ENCODE data around the gene FAM25G. TPM values are rescaled to one million over a fixed set of nuclear protein-coding genes. Genes with fewer than 3 reads are reported as not detected.

FAM25G gene
- not detected in 2 replicates for total RNA-seq

DNA sequence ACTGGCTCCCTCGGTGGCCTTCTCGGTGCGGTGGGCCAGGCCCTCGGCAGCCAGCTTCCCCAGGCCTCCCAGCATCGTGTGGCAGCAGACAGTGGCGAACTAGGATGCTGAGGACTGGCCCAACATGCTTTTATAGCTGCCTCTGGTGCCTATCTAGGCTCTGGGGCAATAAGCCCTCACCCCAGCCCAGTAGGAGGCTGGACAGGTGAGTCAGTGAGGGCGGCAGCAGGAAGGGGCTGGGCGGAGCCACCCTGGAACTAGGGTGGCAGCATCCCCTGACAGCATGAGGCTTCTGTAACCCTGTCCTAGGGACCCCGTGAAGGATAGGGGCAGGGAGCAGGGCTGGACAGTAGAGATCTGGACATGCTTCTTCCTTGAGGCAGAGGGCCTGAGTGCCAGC, at the start of gene FAM25G:
Gene FAM25G (minus strand): TSS at position 101 of the 400 bp plus-strand sequence. CDS start 26 bp downstream, at position 75.

DNA sequence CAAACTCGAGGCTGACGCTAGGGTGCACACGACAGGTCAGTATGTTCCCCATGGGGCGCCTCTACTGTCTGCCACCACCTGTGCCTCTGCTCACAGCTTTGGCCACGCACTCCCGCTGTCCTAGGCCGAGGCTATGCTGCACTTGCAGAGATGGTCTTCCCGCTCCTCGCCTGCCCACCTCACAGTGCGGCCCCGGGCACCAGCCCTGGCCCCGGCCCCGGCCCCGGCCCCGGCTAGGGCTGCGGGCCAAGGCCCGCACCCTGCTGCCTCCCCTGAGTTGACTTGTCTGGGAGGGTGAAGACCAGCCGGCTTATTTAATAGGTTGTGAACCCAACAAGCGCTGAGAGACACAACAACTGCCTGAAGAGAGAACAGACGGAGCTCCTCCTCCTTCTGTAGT, 32.0 kb upstream of the FAM25G start, which contains the start of gene AGAP9:
Gene AGAP9 (minus strand): TSS at position 164 of the 400 bp plus-strand sequence. CDS start 112 bp downstream, at position 52.

DNA sequence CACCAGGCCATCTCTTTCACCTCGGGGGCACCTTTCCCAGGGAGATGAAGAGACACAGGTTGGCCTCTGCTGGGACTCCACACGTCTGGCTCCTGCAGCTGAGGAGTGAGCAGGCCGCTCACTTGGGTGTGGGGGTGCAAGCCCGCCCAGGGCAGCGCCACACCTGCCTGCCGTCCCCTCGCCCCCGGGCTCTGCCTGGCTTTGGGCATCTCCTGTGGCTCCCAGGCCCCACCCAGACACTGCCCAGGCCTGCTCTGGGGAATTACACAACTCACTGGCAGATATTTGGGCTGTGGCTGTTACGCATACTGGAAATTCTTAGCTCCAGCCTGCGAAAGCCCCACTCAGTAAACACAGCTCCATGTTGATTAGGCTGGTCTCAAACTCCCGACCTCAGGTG, 7.6 kb downstream of the FAM25G start, which contains the start of gene ANXA8:
Gene ANXA8 (minus strand): TSS at position 193 of the 400 bp plus-strand sequence. CDS start 182 bp downstream, at position 11.

Small RNA genes within 50 kb of the gene (small RNA-seq; reads per million reads assigned to genes)
- gene AL591684.3 (ENCODE audit: low replicate concordance): not detected
- not detected for gene RNA5SP312 (ENCODE audit: low replicate concordance)

Other genes with a start within 250 kb of the FAM25G start
- not detected in 2 replicates for gene GDF10, start 191.5 kb downstream of the FAM25G start, total RNA-seq
- gene GDF2, start 169.2 kb downstream of the FAM25G start, total RNA-seq: 0.14 TPM in 1 of 2 replicates, not detected in the other
- gene RBP3, start 143.3 kb downstream of the FAM25G start, total RNA-seq: under 0.01 TPM in 1 of 2 replicates, not detected in the other
- gene ZNF488, start 107.4 kb downstream of the FAM25G start, total RNA-seq: under 0.01 TPM in 1 of 2 replicates, not detected in the other
- gene ANXA8, start 7.6 kb downstream of the FAM25G start, total RNA-seq: 3.3 and 18.6 TPM in 2 replicates
- gene AGAP9, start 31.9 kb upstream of the FAM25G start, total RNA-seq: 4.4 and 10.0 TPM in 2 replicates